NT2/D1 (cell line): ENCODE results near the gene PNLDC1.

Source experiments
- SUZ12 ChIP-seq: IDR thresholded peaks from 2 replicates; pipeline ENCODE4 v1.6.1; 2011; ENCODE audit not compliant: insufficient read length, insufficient read depth; ENCODE audit errors: extremely low read depth
- YY1 ChIP-seq: IDR thresholded peaks from 2 replicates; pipeline ENCODE4 v1.6.1; 2011; ENCODE audit not compliant: insufficient read length, insufficient read depth

GRCh38 chr6:159759645-159760044 is 40.4 kb upstream of the PNLDC1 start:
- TF ChIP-seq YY1 (no peak), SUZ12 (no peak)
